AG09319 (cell line): ENCODE measurements around the gene MMP14.
A peak's percentile ranks its signal among the peaks of the same experiment; 100 is the strongest.

Experiments
- DNase-seq: peaks from one replicate; pipeline ENCODE4 v3.0.0-alpha.2; 2010; ENCODE audit warnings: low read depth; ENCODE audit errors: extremely low read depth
- TF ChIP-seq, protein P1 (sequence below): IDR thresholded peaks from 2 replicates; pipeline ENCODE4 v1.5.1; 2011; ENCODE audit warnings: low read depth, mild to moderate bottlenecking, inconsistent platforms, low read length, moderate library complexity

MMP14 gene

GRCh38 chr14:22844221-22845102, 8.1 kb downstream of the MMP14 start:
- DNase-seq: no peak
- TF ChIP-seq, protein P1, sequence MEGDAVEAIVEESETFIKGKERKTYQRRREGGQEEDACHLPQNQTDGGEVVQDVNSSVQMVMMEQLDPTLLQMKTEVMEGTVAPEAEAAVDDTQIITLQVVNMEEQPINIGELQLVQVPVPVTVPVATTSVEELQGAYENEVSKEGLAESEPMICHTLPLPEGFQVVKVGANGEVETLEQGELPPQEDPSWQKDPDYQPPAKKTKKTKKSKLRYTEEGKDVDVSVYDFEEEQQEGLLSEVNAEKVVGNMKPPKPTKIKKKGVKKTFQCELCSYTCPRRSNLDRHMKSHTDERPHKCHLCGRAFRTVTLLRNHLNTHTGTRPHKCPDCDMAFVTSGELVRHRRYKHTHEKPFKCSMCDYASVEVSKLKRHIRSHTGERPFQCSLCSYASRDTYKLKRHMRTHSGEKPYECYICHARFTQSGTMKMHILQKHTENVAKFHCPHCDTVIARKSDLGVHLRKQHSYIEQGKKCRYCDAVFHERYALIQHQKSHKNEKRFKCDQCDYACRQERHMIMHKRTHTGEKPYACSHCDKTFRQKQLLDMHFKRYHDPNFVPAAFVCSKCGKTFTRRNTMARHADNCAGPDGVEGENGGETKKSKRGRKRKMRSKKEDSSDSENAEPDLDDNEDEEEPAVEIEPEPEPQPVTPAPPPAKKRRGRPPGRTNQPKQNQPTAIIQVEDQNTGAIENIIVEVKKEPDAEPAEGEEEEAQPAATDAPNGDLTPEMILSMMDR: no peak

- TF ChIP-seq, protein P1: no peak
- no peak for DNase-seq
These were observed 8.7 kb downstream of the MMP14 start for GRCh38 chr14:22845103-22845394.

DNA sequence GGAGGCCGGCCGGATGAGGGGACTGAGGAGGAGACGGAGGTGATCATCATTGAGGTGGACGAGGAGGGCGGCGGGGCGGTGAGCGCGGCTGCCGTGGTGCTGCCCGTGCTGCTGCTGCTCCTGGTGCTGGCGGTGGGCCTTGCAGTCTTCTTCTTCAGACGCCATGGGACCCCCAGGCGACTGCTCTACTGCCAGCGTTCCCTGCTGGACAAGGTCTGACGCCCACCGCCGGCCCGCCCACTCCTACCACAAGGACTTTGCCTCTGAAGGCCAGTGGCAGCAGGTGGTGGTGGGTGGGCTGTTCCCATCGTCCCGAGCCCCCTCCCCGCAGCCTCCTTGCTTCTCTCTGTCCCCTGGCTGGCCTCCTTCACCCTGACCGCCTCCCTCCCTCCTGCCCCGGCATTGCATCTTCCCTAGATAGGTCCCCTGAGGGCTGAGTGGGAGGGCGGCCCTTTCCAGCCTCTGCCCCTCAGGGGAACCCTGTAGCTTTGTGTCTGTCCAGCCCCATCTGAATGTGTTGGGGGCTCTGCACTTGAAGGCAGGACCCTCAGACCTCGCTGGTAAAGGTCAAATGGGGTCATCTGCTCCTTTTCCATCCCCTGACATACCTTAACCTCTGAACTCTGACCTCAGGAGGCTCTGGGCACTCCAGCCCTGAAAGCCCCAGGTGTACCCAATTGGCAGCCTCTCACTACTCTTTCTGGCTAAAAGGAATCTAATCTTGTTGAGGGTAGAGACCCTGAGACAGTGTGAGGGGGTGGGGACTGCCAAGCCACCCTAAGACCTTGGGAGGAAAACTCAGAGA, 9.6 kb downstream of the MMP14 start:
- TF ChIP-seq, protein P1: no peak
- DNase-seq: no peak

GRCh38 chr14:22846811-22847307, 10.5 kb downstream of the MMP14 start:
- TF ChIP-seq, protein P1: no peak; the same call in 1 of the 2 replicates

DNA sequence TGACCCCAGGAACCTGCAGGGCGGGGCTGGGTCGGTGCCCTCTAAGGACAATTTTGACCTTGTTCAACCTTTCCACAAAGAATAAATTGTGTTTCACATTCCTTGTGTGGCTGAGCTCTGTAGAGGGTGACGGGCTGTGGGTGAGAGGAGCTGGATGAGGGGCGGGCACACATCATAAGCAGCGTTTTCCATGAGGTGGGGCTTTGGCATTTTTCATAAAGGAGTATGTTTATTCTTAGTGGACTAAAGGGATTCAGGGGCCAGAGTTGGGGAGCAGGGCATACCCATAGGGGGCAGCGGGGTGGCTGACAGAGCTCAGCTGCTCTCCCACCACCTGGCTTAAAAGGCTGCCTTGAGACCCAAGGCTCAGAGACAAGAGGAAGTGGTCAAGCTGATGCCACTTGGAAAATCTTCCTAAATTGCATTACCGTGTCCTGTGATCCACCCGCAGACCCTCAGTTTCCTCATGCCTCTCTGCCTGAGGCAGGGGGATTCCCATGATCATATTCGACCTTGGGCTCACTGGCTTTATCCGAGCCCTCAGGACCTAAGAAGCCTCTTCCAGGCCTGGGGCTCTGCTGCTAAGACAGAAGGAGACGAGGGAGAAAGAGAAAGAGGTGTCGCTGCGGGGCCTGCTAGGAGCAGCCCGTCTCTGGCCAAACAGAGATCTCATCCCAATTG, 11.4 kb downstream of the MMP14 start:
- DNase-seq: no peak
- TF ChIP-seq, protein P1: no peak; the same call in 1 of the 2 replicates

More at GRCh38 chr14:22846811-22847307, 10.5 kb downstream of the MMP14 start:
- DNase-seq: no peak

- TF ChIP-seq, protein P1: no peak
These were observed 12.2 kb downstream of the MMP14 start for GRCh38 chr14:22848351-22849164.

More at GRCh38 chr14:22848351-22849164, 12.2 kb downstream of the MMP14 start:
- peak; percentile 91 for DNase-seq
